Right lobe of liver (tissue), 4 donors: Measurements from ENCODE around the gene LGALS9.

ENCODE experiments used
- POLR2A ChIP-seq: fragments of 450-650 bp; IDR thresholded peaks from one replicate; pipeline ENCODE4 v1.6.1; 2017; ENCODE audit warnings: antibody characterized with exemption, mild to moderate bottlenecking
- TF ChIP-seq, protein P1 (sequence below), 4 donors: fragments of 200-600 bp in 3 of 4; fragments of 450-650 bp in 1 of 4; IDR thresholded peaks; one replicate each; pipeline versions ENCODE4 v1.5.1 to v1.8.0; 2016 to 2022; ENCODE audit warnings: antibody characterized with exemption in 4 of 4, mild to moderate bottlenecking in 2 of 4
- donor health status: DM: no; HTN: no; CAD: no.
- donor health status: DM: no; HTN: no; CAD: no.
- donor health status: DM: no; HTN: yes; CAD: no.

DNA sequence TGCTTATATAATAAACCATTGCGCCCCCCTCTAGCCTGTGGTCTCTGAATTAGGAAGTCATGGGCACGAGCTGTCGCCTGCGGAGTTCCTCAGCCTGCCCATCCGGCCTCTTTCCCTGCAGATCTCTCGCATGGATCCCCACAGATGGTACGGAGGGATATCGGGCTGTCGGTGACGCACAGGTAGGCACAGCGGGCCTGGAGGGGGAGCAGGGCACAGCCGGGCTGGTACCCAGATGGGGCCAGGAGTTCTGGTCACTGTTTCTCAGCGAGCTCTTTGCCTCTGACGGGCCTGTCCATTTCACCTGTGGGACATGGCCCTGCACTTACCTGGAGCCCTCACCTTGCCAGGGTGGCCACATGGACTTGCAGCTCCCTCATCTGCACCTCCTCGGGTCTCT is 42.6 kb upstream of the LGALS9 start:
- TF ChIP-seq, protein P1, sequence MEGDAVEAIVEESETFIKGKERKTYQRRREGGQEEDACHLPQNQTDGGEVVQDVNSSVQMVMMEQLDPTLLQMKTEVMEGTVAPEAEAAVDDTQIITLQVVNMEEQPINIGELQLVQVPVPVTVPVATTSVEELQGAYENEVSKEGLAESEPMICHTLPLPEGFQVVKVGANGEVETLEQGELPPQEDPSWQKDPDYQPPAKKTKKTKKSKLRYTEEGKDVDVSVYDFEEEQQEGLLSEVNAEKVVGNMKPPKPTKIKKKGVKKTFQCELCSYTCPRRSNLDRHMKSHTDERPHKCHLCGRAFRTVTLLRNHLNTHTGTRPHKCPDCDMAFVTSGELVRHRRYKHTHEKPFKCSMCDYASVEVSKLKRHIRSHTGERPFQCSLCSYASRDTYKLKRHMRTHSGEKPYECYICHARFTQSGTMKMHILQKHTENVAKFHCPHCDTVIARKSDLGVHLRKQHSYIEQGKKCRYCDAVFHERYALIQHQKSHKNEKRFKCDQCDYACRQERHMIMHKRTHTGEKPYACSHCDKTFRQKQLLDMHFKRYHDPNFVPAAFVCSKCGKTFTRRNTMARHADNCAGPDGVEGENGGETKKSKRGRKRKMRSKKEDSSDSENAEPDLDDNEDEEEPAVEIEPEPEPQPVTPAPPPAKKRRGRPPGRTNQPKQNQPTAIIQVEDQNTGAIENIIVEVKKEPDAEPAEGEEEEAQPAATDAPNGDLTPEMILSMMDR (IDR thresholded peaks at IDR 0.05): no peak
- TF ChIP-seq POLR2A: no peak
